Keratinocyte (primary cell): ENCODE results near the gene RASGEF1B. TPM values are rescaled to one million over a fixed set of nuclear protein-coding genes. Genes with fewer than 3 reads are reported as not detected.

Experiments used
- DNase-seq: peaks from one replicate; pipeline ENCODE4 v3.0.0-alpha.2; 2011; ENCODE audit warnings: low read depth, missing footprints, low spot score
- FAIRE-seq: peaks from 2 replicates; lab custom pipeline; 2011; peaks lifted over from hg19 to GRCh38; lab: Jason Lieb, UNC
- H2AFZ ChIP-seq: 2 replicates; pipeline ENCODE4 v1.6.0; 2012; ENCODE audit warnings: low read length, control low read depth, inconsistent platforms; ENCODE audit not compliant: control insufficient read depth
- H3K27ac ChIP-seq: 2 replicates; pipeline ENCODE4 v1.5.1; 2011; ENCODE audit warnings: low read length; ENCODE audit not compliant: control insufficient read depth, insufficient read depth
- H3K27me3 ChIP-seq: 3 replicates; pipeline ENCODE4 v1.6.0; 2011; ENCODE audit warnings: low read length; ENCODE audit not compliant: control insufficient read depth, insufficient read depth; ENCODE audit errors: extremely low read depth
- H3K36me3 ChIP-seq, 2 experiments: 2 replicates in 1 of 2; 3 replicates in 1 of 2; pipeline ENCODE4 v1.5.1; 2011; ENCODE audit warnings: low read length in 2 of 2, mild to moderate bottlenecking in 1 of 2; ENCODE audit not compliant: control insufficient read depth in 2 of 2, insufficient read depth in 2 of 2; ENCODE audit errors: extremely low read depth in 1 of 2
- H3K4me1 ChIP-seq: 3 replicates; pipeline ENCODE4 v1.5.1; 2011; ENCODE audit warnings: low read length; ENCODE audit not compliant: control insufficient read depth, insufficient read depth; ENCODE audit errors: extremely low read depth
- H3K4me2 ChIP-seq: 3 replicates; pipeline ENCODE4 v1.6.0; 2011; ENCODE audit warnings: low read depth, low read length; ENCODE audit not compliant: control insufficient read depth, insufficient read depth; ENCODE audit errors: extremely low read depth
- H3K4me3 ChIP-seq, 3 experiments: fragments of 200-600 bp in 1 of 3; sonication (generic) in 1 of 3; 2 replicates in 2 of 3; 3 replicates in 1 of 3; pipeline ENCODE4 v1.5.1; 2011 to 2016; ENCODE audit warnings: low read length in 3 of 3, mild to moderate bottlenecking in 3 of 3, control low read depth in 2 of 3, inconsistent platforms in 1 of 3, low read depth in 1 of 3, mixed read lengths in 1 of 3, mixed run types in 1 of 3, moderate library complexity in 1 of 3; ENCODE audit not compliant: control insufficient read depth in 2 of 3, insufficient read depth in 2 of 3; ENCODE audit errors: extremely low read depth in 1 of 3
- H3K79me2 ChIP-seq: 2 replicates; pipeline ENCODE4 v1.6.0; 2012; ENCODE audit warnings: low read length; ENCODE audit not compliant: control insufficient read depth, insufficient read depth
- H3K9ac ChIP-seq: 3 replicates; pipeline ENCODE4 v1.6.0; 2011; ENCODE audit warnings: low read length; ENCODE audit not compliant: control insufficient read depth, insufficient read depth; ENCODE audit errors: extremely low read depth
- H3K9me1 ChIP-seq: 3 replicates; pipeline ENCODE4 v1.6.0; 2011; ENCODE audit warnings: low read length; ENCODE audit not compliant: control insufficient read depth, insufficient read depth; ENCODE audit errors: extremely low read depth
- H3K9me3 ChIP-seq: 2 replicates; pipeline ENCODE4 v1.5.1; 2012; ENCODE audit warnings: low read depth, low read length; ENCODE audit not compliant: control insufficient read depth
- H4K20me1 ChIP-seq: 3 replicates; pipeline ENCODE4 v1.6.0; 2011; ENCODE audit warnings: low read length; ENCODE audit not compliant: control insufficient read depth, insufficient read depth; ENCODE audit errors: extremely low read depth
- CTCF ChIP-seq, 3 experiments: IDR thresholded peaks in 1 of 3; conservative IDR thresholded peaks in 1 of 3; optimal IDR thresholded peaks in 1 of 3; 2 replicates in 2 of 3; 3 replicates in 1 of 3; pipeline versions ENCODE3 to v1.5.1; 2011; ENCODE audit warnings: low read length in 3 of 3, mild to moderate bottlenecking in 3 of 3, moderate library complexity in 2 of 3, control low read depth in 1 of 3, inconsistent platforms in 1 of 3; ENCODE audit not compliant: insufficient read depth in 2 of 3; ENCODE audit errors: extremely low read depth in 1 of 3
- EZH2 ChIP-seq: IDR thresholded peaks from one replicate; pipeline ENCODE4 v1.6.1; 2012; ENCODE audit warnings: inconsistent platforms, mild to moderate bottlenecking, low read length, moderate library complexity
- dilution Hi-C: fragments of 300-500 bp; cut with MboI; formaldehyde crosslinking; loops from one replicate; pipeline ENCODE4 v1.7.0; 2020; ENCODE audit warnings: low sequenced_read_pairs; ENCODE audit not compliant: extremely low pct_ligation_motif_present
- polyA minus RNA-seq, 3 experiments: library from RNA; depleted of rRNA, polyadenylated mRNA; stranded (reverse); fragments of >200 nt; gene quantifications; 1 replicate in 1 of 3; 2 replicates in 1 of 3; 3 replicates in 1 of 3; pipeline ENCODE4 v1.2.3, GENCODE V29; 2011
- polyA plus RNA-seq, 5 experiments: library from polyadenylated mRNA; depleted of rRNA in 3 of 5; stranded (reverse) in 3 of 5; stranded (forward) in 1 of 5; unstranded in 1 of 5; fragments of >200 nt; gene quantifications; 1 replicate in 1 of 5; 2 replicates in 3 of 5; 3 replicates in 1 of 5; pipeline versions ENCODE4 v1.2.1 to v1.2.3, GENCODE V29; 2011 to 2012; ENCODE audit warnings: missing spikeins in 2 of 5, low read depth in 1 of 5, low replicate concordance in 1 of 5

Gene RASGEF1B
- polyA plus RNA-seq (0.45 to 0.98 TPM (median 0.68 TPM) in 3 replicates), polyA minus RNA-seq (0.33 to 3.0 TPM (median 2.8 TPM) in 3 replicates)
- polyA plus RNA-seq (2011; ENCODE audit: low read depth) = 31.2 TPM
- 0.60 and 0.64 TPM in 2 replicates for polyA plus RNA-seq (2011; cell fraction: cytosol; rRNA removed)
- 1.3 TPM in 2 replicates for polyA plus RNA-seq (2011; cell fraction: nucleus; rRNA removed)
- 0.34 and 21.1 TPM in 2 replicates for polyA plus RNA-seq (2012; ENCODE audit: low replicate concordance)
- not detected for polyA minus RNA-seq (2011; cell fraction: cytosol; rRNA and poly(A)+ RNA removed)
- polyA minus RNA-seq (2011; cell fraction: nucleus; rRNA and poly(A)+ RNA removed) = 6.0 and 8.6 TPM in 2 replicates

GRCh38 chr4:81471588-81472280, at the start of gene RASGEF1B:
Gene RASGEF1B (minus strand): TSS chr4:81471907. CDS start chr4:81459508, 12,399 bp downstream.
- Histone ChIP-seq H3K4me2 (peak within 1 kb of the TSS; percentile 86), H3K9me3 (no peaks in the 10 kb centered on the region), H2AFZ (peak within 1 kb of the TSS; percentile 67), H3K4me3 (peak within 1 kb of the TSS; percentile 38 to 80 (median 71)), H3K27ac (peak within 1 kb of the TSS; percentile 51), H3K36me3 (no peaks in the 10 kb centered on the region), H3K4me1 (peaks cover 28% of the 10 kb centered on the region), H3K79me2 (no peaks in the 10 kb centered on the region), H4K20me1 (no peaks in the 10 kb centered on the region), H3K9ac (peak within 1 kb of the TSS; percentile 71), H3K27me3 (no peaks in the 10 kb centered on the region), H3K9me1 (no peaks in the 10 kb centered on the region)
- TF ChIP-seq EZH2 (no peak), CTCF (optimal IDR thresholded peaks at IDR 0.05 in 1 of 3, IDR thresholded peaks at IDR 0.05 in 1 of 3, conservative IDR thresholded peaks at IDR 0.05 in 1 of 3; ENCODE audit: extremely low read depth in 1 of 3, insufficient read depth in 2 of 3, low read length in 3 of 3) (no peak)
- FAIRE-seq = no peak
- dilution Hi-C loops = no loop called here
- no peak for DNase-seq

GRCh38 chr4:81519856-81520255, 48.1 kb upstream of the RASGEF1B start:
- H2AFZ ChIP-seq = no peak overlapping the region
- no peak for DNase-seq
- H3K27ac ChIP-seq = no peak overlapping the region
- no peak overlapping the region for H3K9ac ChIP-seq
- no peaks in the 10 kb centered on the region for H4K20me1 ChIP-seq
- dilution Hi-C loops = no loop called here
- H3K4me3 ChIP-seq = no peak overlapping the region
- no peak overlapping the region for H3K4me2 ChIP-seq
- H3K4me1 ChIP-seq = no peaks in the 10 kb centered on the region
- peak; percentile 57 for FAIRE-seq
- no peaks in the 10 kb centered on the region for H3K9me1 ChIP-seq
- H3K79me2 ChIP-seq = no peaks in the 10 kb centered on the region
- H3K36me3 ChIP-seq = no peaks in the 10 kb centered on the region
- H3K9me3 ChIP-seq = no peaks in the 10 kb centered on the region
- no peaks in the 10 kb centered on the region for H3K27me3 ChIP-seq
- no peak for TF ChIP-seq EZH2
- no peak for TF ChIP-seq CTCF (optimal IDR thresholded peaks at IDR 0.05 in 1 of 3, IDR thresholded peaks at IDR 0.05 in 1 of 3, conservative IDR thresholded peaks at IDR 0.05 in 1 of 3; ENCODE audit: extremely low read depth in 1 of 3, insufficient read depth in 2 of 3, low read length in 3 of 3)
